Measurements from ENCODE around the gene RGS10.

Gene RGS10

DNA sequence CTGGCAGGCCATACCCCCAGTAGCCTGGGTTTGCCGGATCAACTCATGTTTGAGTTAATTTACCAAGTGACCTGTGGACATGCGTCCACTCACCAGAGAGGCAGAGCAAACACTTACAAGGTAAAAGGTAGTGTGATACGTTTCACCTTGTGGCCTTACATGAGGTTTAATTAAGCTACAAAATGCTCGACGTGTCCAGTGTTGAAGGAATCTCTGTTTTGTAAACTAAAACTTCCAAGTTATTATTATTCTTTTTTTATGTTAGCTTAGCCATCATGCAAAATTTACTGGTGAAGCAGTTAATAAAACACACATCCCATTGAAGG, 42.9 kb downstream of the RGS10 start:
- in situ Hi-C loops (cut with MboI; ENCODE audit: low sequenced_read_pairs) = no loop called here

- in situ Hi-C loops (cut with MboI; ENCODE audit: low sequenced_read_pairs) = no loop called here
Measured at GRCh38 chr10:119498889-119499676, 43.4 kb downstream of the RGS10 start.

GRCh38 chr10:119497243-119497642, 45.3 kb downstream of the RGS10 start:
- in situ Hi-C loops (cut with MboI; ENCODE audit: low sequenced_read_pairs) = no loop called here

DNA sequence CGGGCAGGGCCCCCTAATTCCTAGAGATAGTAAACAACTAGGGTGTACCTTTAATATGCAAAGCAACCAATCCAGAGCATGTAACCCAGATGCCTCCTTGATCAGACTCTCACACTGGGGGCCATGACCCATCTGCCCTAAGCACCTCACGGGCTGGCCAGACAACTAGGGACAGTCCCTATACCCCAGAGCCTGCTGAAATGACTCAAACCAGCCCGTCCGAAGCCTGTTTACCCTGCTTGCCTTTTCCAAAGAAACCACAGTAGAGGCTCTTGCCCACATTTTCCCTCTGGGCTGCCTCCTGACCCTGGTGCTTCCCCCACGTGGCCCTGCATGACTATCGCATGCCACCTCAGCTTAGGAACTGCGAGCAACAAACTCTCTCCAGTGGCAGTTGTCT, 46.2 kb downstream of the RGS10 start:
- in situ Hi-C loops (cut with MboI; ENCODE audit: low sequenced_read_pairs) = no loop called here

GRCh38 chr10:119495545-119495944, 47.0 kb downstream of the RGS10 start:
- in situ Hi-C loops (cut with MboI; ENCODE audit: low sequenced_read_pairs) = no loop called here

DNA sequence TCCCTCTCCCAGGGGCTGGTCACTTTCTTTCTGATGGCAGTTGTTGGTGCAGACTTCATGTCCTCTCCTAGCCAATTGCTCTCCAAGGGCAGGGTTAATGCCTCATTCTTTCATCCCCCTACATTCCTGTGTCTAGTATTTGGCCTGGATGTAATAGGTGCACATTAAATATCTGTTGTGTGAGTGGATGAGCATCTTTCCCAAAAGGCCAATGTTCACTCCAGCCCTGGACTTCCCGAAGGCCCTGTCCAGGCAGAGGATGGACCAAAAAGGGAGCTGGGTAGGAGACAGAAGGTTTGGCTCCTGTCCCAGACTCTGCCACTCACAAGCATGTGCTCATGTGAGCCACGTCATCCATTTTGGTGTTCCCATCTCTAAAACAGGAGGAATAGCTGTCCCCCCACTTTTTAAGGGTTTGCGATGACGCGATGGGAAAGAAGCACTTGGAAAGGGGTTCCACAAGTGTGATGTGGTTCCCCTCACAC, 47.5 kb downstream of the RGS10 start:
- in situ Hi-C loops (cut with MboI; ENCODE audit: low sequenced_read_pairs) = no loop called here

DNA sequence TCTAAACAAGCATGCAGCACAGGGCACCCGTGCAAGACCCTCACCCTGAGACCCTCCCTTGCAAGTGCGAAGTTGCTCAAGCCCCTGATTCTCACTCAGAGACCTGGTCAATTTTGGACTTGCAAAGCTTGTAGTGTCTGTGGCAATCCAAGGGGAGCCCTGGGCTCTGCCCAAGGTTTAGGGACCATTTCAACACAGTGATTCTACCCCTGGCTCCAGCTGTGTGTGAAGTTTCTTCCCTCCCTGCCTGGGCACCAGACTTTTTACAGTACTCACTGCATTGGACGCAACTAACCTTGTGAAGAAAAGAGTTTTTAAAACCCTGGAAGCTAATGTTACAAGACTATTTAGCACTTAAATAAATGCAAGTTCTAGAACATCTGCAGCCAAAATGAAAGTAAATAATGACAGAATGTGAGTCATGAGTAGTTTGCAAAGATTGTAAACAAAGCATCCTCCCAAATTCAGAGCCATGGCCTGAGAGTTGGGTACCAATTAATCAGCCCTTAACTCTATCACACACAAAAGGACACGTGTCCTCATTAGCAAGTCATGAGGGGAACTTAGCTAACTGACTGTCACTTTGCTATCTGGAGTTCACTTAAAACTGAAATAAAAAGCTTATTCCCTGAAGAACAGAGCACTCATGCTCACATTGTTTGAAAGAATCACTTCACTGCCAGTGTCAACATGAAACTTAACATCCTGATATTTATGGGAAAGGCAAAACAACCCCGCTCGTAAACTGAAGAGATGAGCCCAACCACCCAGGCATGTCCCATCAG, 48.1 kb downstream of the RGS10 start:
- in situ Hi-C loops (cut with MboI; ENCODE audit: low sequenced_read_pairs) = no loop called here

GRCh38 chr10:119493155-119493554, 49.4 kb downstream of the RGS10 start:
- in situ Hi-C loops (cut with MboI; ENCODE audit: low sequenced_read_pairs) = no loop called here

GRCh38 chr10:119491966-119492757, 50.4 kb downstream of the RGS10 start:
- in situ Hi-C loops (cut with MboI; ENCODE audit: low sequenced_read_pairs) = no loop called here

DNA sequence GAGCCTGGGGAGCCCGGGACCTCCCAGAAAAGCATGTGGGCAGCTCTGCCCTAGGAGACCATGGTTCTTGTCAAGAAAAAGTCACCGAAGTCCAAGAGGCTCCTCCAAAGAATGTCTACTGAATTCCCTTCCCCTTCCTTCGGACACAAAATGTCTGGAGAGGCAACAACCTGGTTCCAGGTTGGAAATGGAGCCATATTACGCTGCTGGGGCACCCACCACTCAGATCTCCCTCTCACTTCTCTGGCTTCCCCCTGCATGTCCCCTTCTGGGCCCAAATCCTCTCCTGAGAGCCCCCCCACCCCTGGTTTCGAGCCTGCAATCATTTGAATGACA, 52.6 kb downstream of the RGS10 start:
- in situ Hi-C loops (cut with MboI; ENCODE audit: low sequenced_read_pairs) = no loop called here

DNA sequence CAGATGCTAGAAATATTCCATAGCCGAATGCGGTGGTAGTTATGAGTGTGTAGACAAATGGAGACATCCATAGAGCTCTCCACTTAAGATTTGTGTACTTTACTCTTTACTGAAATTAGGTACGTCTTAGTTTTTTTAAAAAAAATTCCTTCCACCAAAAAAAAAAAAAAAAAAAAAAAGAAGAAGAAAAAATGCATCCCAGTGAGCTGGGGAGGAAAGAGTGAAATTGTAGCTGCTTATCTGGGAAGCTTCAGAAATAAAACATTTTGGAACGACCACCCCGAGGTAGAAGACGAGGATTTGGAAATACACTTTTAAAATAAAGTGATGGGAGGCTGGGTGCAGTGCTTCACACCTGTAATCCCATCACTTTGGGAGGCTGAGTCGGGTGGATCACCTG, 53.8 kb downstream of the RGS10 start:
- in situ Hi-C loops (cut with MboI; ENCODE audit: low sequenced_read_pairs) = no loop called here

DNA sequence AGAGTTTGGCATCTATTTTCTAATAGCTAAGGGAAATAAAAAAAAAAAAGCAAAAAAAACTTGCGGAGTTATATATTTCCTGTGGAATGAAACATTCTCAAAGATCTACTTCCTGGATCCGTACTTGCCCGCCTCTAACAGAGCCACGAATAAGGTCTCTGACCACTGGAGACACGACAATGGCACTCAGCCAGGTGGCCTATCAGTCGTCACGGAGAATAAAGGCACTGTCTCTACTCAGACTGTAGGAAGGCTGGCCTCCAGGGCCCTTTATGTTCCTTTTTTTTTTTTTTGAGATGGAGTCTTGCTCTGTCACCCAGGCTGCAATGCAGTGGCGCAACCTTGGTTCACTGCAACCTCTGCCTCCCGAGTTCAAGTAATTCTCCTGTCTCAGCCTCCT, 58.7 kb downstream of the RGS10 start:
- in situ Hi-C loops (cut with MboI; ENCODE audit: low sequenced_read_pairs) = no loop called here

GRCh38 chr10:119483001-119483400, 59.5 kb downstream of the RGS10 start:
- in situ Hi-C loops (cut with MboI; ENCODE audit: low sequenced_read_pairs) = no loop called here

DNA sequence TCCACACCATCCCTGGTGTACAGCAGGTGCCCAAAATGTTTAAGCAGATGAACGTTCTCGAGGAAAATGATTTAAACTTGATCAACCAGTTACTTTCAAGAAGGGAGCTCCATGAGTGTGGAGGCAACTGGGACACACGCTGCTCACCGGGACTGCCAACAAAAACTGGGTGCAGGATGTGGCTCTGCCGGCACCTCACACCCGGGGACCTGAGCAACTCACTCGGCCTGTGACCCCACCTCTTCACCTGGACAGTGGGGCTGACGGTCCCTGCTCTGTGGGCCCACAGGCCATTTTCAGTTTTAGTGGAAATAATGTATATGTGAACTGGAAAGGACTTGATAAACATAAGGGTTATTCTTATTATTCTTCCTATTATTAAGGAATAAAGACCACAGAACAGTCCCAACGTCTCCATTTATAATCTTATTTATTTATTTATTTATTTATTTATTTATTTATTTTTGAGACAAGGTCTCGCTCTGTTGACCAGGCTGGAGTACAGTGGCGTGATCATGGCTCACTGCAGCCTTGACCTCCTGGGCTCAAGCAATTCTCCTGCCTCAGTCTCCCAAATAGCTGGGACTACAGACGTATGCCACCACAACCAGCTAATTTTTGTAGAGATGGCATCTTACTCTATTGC, 60.6 kb downstream of the RGS10 start:
- in situ Hi-C loops (cut with MboI; ENCODE audit: low sequenced_read_pairs) = no loop called here

GRCh38 chr10:119480667-119481066, 61.9 kb downstream of the RGS10 start:
- in situ Hi-C loops (cut with MboI; ENCODE audit: low sequenced_read_pairs) = no loop called here

DNA sequence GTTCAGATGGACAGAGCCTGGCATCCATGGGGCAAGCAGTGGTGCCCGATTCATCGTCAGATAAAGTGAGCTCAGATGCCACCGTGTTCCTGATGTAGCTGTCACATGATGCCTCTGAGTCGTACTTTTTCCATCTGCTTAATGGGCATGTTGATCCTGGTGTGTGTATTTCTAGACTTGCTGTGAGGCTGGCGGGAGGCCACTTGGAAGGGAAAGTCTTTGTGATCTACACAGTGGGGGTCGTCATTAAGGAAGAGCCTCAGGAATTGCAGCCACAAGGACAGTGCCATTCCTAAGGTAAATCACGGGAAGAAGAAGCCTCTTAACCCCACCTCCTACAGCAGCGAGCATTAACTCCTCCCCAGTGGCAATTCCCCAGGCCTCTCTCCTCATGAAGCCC, 63.0 kb downstream of the RGS10 start:
- in situ Hi-C loops (cut with MboI; ENCODE audit: low sequenced_read_pairs) = no loop called here

DNA sequence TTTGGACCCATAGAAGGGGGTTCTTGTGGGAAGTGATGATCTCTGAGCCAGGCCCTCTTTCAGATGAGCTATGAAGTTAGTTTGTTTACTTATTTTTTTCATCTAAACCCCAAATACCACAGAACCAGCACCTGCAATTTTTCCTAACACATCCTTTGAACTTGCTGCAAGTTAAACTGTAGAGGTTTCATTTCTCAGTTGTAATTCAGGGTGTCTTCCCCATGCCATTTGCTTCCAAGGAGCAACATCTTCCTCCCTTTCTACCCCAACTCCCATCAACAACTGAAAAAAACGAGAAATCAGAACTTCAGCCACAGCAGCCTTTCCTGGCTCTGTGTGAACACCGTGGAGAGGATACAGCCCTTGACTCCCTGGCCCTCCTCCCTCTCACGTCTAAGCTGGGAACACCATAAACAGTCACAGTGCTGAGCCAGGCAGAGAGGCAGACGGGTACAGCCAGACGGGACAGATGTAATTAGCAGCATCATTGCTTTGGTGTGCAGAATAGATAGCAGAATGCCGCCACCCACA, 63.6 kb downstream of the RGS10 start:
- in situ Hi-C loops (cut with MboI; ENCODE audit: low sequenced_read_pairs) = no loop called here

GRCh38 chr10:119478111-119478802, 64.3 kb downstream of the RGS10 start:
- in situ Hi-C loops (cut with MboI; ENCODE audit: low sequenced_read_pairs) = no loop called here

DNA sequence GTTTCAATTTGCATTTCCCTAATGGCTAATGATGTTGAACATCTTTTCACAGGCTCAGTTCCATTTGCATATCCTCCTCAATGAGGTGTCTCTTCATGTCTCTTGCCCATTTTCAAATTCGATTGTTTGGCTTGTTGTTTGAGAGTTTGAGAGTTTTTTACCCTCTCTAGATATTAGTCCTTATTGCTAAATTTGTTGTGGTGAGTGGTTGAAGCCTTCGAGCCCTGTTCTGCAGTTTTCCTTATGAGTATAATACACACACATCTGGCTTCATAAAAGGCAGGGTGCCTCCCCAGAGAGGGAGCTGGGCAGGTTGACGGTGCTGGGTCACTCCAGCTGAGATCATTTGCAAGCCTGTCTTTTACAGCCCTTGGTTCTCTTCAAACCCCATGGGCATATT, 65.1 kb downstream of the RGS10 start:
- in situ Hi-C loops (cut with MboI; ENCODE audit: low sequenced_read_pairs) = no loop called here

DNA sequence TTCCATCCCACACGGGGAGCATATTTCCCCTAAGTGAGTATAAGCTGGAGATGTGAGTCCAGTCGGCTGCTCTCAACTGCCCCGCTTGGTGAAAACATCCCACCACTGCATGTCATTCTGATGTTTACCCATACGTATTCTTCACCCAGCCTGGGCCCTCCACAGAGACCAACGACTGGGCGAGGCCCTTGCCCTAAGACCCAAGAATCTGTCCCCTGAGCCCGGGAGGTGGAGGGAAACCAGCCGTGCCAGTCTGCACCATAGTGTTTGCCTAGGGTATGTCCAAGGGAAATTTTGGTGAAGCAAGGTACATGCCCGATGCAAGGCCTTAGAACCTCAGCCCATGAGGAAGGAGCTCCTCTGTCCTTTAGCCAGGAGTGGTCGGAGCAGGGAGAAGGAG, 67.9 kb downstream of the RGS10 start:
- in situ Hi-C loops (cut with MboI; ENCODE audit: low sequenced_read_pairs) = no loop called here

All from HL-60/S4 treated with phorbol 12-myristate 13-acetate at 8.2 ng/mL for 4 days and 3 days (cell line).